Endothelial cell (in vitro differentiated cells): ENCODE data around the gene AP2S1. TPM values are rescaled to one million over a fixed set of nuclear protein-coding genes. Genes with fewer than 3 reads are reported as not detected.

Experiments
- DNase-seq: peaks from one replicate; pipeline ENCODE4 v3.0.0; 2021; ENCODE audit warnings: low spot score
- H3K27ac Mint-ChIP-seq: one replicate; pipeline ENCODE4 v1.8.0; 2021; ENCODE audit warnings: mixed read lengths, inconsistent platforms; ENCODE audit not compliant: unreplicated experiment
- H3K27me3 Mint-ChIP-seq: one replicate; pipeline ENCODE4 v1.8.0; 2021; ENCODE audit warnings: mild to moderate bottlenecking, moderate library complexity, mixed read lengths, inconsistent platforms; ENCODE audit not compliant: unreplicated experiment
- H3K36me3 Mint-ChIP-seq: one replicate; pipeline ENCODE4 v1.8.0; 2021; ENCODE audit warnings: mild to moderate bottlenecking, low read depth, mixed read lengths, inconsistent platforms; ENCODE audit not compliant: unreplicated experiment
- H3K4me1 Mint-ChIP-seq: one replicate; pipeline ENCODE4 v1.8.0; 2021; ENCODE audit warnings: mild to moderate bottlenecking, mixed read lengths, inconsistent platforms; ENCODE audit not compliant: unreplicated experiment
- H3K4me3 Mint-ChIP-seq: one replicate; pipeline ENCODE4 v1.8.0; 2021; ENCODE audit warnings: mild to moderate bottlenecking, mixed read lengths, inconsistent platforms; ENCODE audit not compliant: unreplicated experiment
- H3K9me3 Mint-ChIP-seq: one replicate; pipeline ENCODE4 v1.8.0; 2021; ENCODE audit warnings: mixed read lengths, inconsistent platforms; ENCODE audit not compliant: unreplicated experiment
- total RNA-seq: library from RNA; stranded (reverse); fragmentation: NEBNext Ultra II Directional; extraction: Animal tissue kit (Norgen Biotek cat#: 25700); gene quantifications from one replicate; pipeline ENCODE4 v1.2.1, GENCODE V29; 2021; ENCODE audit not compliant: unreplicated experiment
- TF ChIP-seq, protein P1 (sequence below): fragments of 200-600 bp; sonication (generic); IDR thresholded peaks from one replicate; pipeline ENCODE4 v1.5.0; 2021; ENCODE audit warnings: antibody characterized with exemption; ENCODE audit not compliant: unreplicated experiment

The AP2S1 gene
- total RNA-seq, 1 donor from 2014 or later: 381 TPM

- Mint-ChIP-seq H3K27me3 (peaks cover 7% of the 10 kb centered on the region), H3K9me3 (no peaks in the 10 kb centered on the region), H3K4me3 (no peak overlapping the region), H3K27ac (no peak overlapping the region), H3K36me3 (peaks cover 5% of the 10 kb centered on the region), H3K4me1 (peaks cover 23% of the 10 kb centered on the region)
- DNase-seq: no peak
- TF ChIP-seq, protein P1, sequence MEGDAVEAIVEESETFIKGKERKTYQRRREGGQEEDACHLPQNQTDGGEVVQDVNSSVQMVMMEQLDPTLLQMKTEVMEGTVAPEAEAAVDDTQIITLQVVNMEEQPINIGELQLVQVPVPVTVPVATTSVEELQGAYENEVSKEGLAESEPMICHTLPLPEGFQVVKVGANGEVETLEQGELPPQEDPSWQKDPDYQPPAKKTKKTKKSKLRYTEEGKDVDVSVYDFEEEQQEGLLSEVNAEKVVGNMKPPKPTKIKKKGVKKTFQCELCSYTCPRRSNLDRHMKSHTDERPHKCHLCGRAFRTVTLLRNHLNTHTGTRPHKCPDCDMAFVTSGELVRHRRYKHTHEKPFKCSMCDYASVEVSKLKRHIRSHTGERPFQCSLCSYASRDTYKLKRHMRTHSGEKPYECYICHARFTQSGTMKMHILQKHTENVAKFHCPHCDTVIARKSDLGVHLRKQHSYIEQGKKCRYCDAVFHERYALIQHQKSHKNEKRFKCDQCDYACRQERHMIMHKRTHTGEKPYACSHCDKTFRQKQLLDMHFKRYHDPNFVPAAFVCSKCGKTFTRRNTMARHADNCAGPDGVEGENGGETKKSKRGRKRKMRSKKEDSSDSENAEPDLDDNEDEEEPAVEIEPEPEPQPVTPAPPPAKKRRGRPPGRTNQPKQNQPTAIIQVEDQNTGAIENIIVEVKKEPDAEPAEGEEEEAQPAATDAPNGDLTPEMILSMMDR: no peak
Measured at GRCh38 chr19:46862974-46863632, 12.5 kb upstream of the AP2S1 start.

- no peaks in the 10 kb centered on the region for H3K9me3 Mint-ChIP-seq
- peaks cover 7% of the 10 kb centered on the region for H3K27me3 Mint-ChIP-seq
- TF ChIP-seq, protein P1: no peak
- DNase-seq: no peak
- H3K36me3 Mint-ChIP-seq: peaks cover 5% of the 10 kb centered on the region
- H3K4me3 Mint-ChIP-seq: no peak overlapping the region
- H3K4me1 Mint-ChIP-seq: peaks cover 21% of the 10 kb centered on the region
- H3K27ac Mint-ChIP-seq: no peak overlapping the region
Measured at GRCh38 chr19:46862503-46862834, 11.8 kb upstream of the AP2S1 start.

DNA sequence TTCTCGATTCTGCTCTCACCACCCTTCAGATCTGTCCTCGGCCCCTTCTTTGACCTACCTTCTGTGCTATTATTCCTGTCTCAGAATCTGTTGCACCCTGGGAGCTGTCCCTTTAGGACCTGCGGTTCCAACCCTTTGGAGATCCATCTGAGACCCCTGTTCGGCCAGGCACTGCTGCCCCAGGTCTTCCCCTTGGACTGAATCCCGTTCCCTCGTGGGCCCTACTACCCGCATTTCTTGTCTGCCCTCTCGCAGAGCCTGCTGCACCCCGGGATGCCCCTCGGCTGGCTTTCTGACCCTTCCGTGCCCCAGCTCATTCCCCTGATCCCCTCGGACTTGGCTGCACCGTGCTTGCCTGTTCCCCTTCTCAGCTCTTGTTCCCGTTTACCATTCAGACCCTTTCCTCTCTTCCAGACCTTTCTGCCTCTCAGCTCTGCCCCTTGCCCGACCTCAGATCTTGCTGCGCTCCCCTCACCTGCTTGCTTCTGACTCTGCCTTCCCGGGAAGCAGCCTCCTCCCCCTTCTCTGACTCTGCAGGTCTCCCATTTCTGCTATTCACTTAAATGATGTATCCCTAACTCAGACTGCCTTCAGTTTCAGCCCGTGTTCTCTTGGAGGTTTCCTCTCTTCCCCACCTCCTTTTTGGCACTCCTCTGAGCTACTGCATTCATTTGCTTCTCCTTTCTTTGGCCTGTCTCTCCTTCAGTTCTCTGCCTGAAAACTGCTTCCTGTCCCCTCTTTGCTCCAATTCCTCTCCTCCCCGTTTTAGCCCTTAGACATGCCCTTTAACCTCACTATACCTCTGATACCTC lies 11.3 kb upstream of the AP2S1 start:
- TF ChIP-seq, protein P1: no peak
- DNase-seq: no peak
- peaks cover 16% of the 10 kb centered on the region for H3K4me1 Mint-ChIP-seq
- peaks cover 5% of the 10 kb centered on the region for H3K36me3 Mint-ChIP-seq
- H3K9me3 Mint-ChIP-seq: no peaks in the 10 kb centered on the region
- no peak overlapping the region for H3K4me3 Mint-ChIP-seq
- H3K27me3 Mint-ChIP-seq: peaks cover 7% of the 10 kb centered on the region
- no peak overlapping the region for H3K27ac Mint-ChIP-seq

DNA sequence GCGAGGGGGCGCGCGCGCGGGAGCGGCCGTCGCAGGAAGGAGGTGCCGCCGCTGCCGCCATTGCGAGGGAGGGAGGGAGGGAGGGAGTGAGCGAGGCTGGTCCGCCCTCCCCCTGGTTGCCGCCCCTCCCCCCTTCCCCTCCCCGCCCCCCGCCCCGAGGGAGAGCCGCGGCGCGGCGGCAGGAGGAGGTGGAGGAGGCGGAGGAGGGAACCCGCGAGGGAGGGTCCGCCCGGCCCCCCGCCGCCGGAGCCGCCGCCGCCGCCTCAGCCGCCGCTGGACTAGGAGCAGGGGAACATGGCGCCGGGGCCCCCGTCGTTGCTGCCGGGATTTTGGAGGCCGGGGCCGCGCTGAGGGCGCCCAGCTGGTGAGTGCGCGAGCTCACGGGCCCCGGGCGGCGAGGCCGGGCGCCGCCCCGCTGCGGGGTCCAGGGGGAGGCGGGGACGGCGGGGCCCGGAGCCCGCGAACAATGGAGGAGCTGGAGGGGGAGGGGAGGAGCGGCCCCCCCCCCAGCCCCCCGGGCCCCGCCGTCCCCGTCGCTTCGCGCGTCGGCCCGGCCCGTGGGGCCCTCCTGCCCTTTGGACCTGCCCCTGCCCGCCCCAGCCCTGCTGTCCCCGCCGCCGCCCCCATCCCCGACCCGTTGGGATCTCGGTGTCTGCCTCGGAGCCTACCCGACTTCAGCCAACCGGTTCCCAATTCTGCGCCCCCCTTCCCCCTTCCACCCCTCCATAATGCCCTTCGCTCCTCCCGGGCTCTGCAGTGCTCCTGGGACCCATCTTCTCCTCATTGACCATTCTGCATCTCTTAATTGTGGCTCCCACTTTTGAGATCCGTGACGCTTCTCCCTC lies 10.4 kb upstream of the AP2S1 start, which contains the start of gene ARHGAP35:
Gene ARHGAP35 (plus strand): TSS at position 152 of the 845 bp plus-strand sequence. CDS start 57,679 bp downstream, outside the sequence.
- DNase-seq: no peak
- H3K4me3 Mint-ChIP-seq: peak within 1 kb of the TSS; percentile 90
- peaks cover 7% of the 10 kb centered on the region for H3K27me3 Mint-ChIP-seq
- TF ChIP-seq, protein P1: no peak
- H3K27ac Mint-ChIP-seq: peak within 1 kb of the TSS; percentile 86
- H3K4me1 Mint-ChIP-seq: peaks cover 13% of the 10 kb centered on the region
- no peaks in the 10 kb centered on the region for H3K9me3 Mint-ChIP-seq
- peaks cover 5% of the 10 kb centered on the region for H3K36me3 Mint-ChIP-seq
